HG02571 (cell line): Measurements from ENCODE around the gene SMARCE1.
A peak's percentile ranks its signal among the peaks of the same experiment; 100 is the strongest.

Source experiments
- ATAC-seq: cut with Tn5 transposase; IDR thresholded peaks from one replicate; pipeline ENCODE4 v1.9.1; 2021; ENCODE audit warnings: mild to moderate bottlenecking, moderate library complexity; ENCODE audit not compliant: unreplicated experiment

The SMARCE1 gene

GRCh38 chr17:40647624-40648383 is at the start of gene SMARCE1:
Gene SMARCE1, minus strand, starts transcription at chr17:40647818. Its CDS starts 2,016 bp downstream, at chr17:40645802.
- peak; percentile 66 for ATAC-seq

DNA sequence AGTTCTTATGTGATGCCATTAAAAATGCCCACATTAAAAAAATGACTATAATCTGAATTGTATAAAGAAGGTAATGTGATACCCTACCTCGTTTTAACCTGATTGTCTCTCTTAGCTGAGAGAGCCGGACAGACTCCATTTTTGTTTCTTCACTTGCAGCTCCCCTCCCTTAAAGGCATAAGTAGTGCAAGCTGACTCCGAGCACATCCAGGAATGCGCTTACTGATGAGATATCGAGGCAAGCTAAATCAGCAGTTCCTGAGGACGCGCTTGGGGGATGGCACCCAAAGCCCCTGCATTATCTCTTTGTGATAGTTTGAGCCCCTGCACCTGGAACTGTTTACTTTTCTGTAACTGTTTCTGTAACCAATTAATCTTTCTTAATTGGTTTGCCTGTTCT is 49.7 kb upstream of the SMARCE1 start:
- no peak for ATAC-seq

DNA sequence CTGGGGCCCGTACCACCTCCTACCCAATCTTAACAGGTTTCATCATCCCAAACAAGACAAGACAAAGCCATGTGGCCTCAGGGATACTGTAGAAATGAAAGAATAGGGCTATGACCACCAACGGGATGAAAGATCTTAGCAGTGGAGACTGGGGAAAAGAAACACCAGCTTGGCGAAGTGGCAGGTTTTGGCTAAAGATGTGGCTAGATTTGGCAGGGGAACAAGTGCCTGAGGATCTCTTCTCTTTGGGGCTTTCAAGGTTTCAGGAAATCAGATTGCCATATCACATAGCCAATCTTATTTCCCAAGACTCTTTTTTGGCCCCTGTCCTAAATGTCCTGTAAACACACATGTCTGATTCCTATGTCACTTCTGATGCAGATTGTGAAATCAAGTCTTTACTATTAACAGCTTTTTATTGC is 49.0 kb upstream of the SMARCE1 start:
- ATAC-seq = no peak

DNA sequence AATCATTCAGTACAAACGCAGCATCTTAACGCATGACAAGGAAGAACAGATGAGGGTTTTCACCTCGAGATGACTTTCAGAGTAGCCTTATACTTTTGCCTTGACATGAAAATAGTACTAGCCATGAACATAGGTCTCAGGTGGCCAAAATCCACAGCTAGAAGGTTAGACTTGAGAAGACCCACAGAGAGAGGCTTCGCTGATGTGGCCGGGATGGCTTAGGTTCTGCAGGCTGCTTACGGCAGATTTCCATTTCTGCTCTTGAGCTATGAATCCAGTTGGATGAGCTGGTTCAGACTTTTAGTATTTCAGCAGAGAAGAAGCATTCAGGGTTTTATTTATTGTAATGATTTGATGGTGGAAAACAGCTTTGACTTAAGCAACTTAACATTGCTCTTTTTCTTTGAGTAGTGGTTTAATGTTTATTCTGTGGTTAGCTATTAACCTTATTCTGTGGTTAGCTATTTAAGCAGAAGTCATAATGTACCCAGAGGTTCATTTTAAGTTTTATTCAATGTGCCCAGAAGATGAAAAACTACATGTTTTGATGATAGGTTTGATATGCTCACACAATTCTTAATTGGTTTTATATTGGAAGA is 48.4 kb upstream of the SMARCE1 start:
- ATAC-seq = no peak

DNA sequence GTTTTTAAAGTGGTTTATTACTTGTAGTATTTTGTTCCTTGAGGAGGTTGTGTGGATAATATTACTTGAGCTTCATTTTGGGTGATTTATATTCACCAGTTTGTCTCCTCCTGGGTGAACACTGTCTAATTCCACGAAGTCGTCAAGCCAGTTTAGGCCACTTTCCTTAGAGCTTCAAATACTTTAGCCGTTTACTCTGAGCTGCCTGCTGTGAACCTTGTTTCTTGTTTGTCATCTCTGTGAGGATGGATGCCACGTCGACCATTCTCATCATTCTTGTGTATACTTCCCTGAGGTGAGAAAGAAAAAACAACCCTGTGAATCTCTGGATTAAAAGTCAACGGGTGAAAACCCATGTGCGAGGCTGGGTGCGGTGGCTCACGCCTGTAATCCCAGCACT is 47.0 kb upstream of the SMARCE1 start:
- no peak for ATAC-seq

GRCh38 chr17:40687106-40687505 is 39.5 kb upstream of the SMARCE1 start:
- ATAC-seq = no peak

GRCh38 chr17:40686192-40686591 is 38.6 kb upstream of the SMARCE1 start:
- no peak for ATAC-seq

GRCh38 chr17:40680998-40681397 is 33.4 kb upstream of the SMARCE1 start:
- ATAC-seq = no peak

GRCh38 chr17:40679523-40679907 is 31.9 kb upstream of the SMARCE1 start:
- ATAC-seq = no peak

DNA sequence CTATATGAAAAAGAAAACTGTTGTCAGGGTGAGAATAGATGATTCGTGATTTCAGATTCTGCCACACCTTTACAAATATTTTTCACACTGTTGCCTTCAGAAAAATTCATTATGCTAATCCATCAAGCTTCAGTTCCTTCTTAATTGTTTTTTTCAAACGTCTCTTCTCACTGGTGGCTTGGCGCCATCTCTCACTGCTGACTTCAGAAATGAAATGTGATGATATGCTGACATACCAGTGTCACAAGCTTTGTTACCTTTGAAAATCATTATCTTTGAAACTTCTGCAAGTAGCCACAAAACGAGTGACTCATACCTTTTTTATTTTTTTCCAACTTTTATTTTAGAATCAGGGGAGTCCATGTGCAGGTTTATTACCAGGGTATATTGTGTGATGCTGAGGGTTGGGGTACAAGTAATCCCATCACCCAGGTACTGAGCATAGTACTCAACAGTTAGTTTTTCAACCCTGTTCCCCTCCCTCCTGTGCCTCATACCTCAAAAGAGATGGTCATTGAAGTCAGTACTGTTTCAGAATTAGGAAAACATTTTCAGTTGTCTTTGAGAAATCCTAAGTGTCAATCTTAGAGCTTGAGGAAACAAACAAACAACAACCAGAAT is 31.4 kb upstream of the SMARCE1 start:
- ATAC-seq = no peak

- no peak for ATAC-seq
Measured at GRCh38 chr17:40675905-40676304, 28.3 kb upstream of the SMARCE1 start.

GRCh38 chr17:40672654-40673053 is 25.0 kb upstream of the SMARCE1 start:
- no peak for ATAC-seq

GRCh38 chr17:40671282-40671681 is 23.7 kb upstream of the SMARCE1 start:
- ATAC-seq = no peak

GRCh38 chr17:40666331-40666730 is 18.7 kb upstream of the SMARCE1 start:
- ATAC-seq = no peak

- no peak for ATAC-seq
Measured at GRCh38 chr17:40664582-40665333, 17.1 kb upstream of the SMARCE1 start, which contains the start of gene KRT222. Gene KRT222, minus strand, starts transcription at chr17:40665177. Its CDS starts 78 bp downstream, at chr17:40665099.

DNA sequence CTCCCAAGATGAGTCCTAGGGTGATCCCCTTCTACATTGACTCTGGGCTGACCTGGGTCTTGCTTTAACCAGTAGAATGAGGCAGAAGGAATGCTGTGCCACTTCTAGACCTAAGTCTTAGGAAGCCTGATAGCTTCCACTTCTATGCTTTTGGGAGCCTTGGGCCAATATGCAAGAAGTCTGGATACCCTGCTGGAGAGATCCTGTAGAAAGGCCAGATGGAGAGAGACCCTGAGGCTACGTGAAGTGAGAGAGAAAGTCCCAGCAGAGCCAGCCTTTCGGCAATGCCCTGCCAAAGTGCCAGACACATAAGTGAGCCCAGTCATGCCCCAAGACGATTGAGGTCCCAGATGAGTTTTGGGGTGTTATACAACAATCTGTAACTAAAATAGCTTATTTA is 15.6 kb upstream of the SMARCE1 start:
- no peak for ATAC-seq

DNA sequence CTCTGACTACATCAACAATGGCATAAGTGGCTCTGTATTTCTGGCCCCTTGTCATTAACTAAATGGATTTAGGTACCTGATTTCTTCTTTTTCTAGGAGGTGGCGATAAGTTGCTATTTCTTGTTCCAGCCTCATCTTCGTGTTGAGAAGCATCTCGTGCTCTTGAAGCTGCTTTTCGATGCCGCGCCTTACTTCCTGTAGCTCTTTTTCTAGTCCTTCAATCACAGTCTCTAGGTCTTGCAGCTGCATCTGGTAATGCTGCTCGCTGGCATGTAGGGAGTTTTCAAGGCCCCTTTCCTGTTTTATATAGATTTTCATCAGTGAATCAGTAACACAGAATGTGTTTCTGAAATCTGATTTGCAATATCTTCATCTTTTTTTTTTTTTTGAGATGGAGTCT is 12.3 kb upstream of the SMARCE1 start:
- ATAC-seq = no peak

DNA sequence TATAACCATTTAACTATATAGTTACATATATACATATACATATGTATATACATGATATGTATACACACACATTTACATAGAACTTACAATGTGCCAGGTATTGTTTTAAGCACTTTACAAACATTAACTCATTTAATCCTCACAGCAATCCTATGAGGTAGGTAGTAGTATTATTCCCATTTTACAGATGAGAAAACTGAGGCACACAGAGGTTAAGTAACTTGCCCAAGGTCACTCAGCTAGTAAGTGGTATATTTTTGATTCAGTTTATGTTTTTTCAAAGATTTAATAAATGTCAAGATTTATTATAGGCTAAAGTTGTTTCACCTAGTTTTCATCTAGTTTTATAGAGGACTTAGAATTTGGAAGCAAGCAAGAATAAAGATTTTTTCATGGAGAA is 10.8 kb upstream of the SMARCE1 start:
- ATAC-seq = no peak

DNA sequence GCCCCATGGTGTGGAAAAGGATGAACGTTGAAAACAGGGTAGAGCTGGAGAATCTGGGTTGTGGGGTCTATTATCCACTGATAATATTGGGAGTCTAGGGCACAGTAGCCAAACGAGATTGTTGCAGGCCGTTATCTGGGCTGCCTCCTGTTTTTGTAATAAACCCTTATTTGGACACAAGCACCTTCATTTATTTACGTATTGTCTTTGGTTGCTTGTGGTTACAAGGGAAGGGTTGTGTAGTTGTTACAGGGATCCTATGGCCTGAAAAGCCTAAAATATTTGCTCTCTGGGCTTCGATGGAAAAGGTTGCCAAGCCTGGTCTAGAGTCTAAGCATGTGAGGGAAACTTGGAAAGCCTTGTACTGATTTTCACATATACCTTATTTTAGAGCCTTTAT is 4.3 kb upstream of the SMARCE1 start:
- ATAC-seq = no peak

DNA sequence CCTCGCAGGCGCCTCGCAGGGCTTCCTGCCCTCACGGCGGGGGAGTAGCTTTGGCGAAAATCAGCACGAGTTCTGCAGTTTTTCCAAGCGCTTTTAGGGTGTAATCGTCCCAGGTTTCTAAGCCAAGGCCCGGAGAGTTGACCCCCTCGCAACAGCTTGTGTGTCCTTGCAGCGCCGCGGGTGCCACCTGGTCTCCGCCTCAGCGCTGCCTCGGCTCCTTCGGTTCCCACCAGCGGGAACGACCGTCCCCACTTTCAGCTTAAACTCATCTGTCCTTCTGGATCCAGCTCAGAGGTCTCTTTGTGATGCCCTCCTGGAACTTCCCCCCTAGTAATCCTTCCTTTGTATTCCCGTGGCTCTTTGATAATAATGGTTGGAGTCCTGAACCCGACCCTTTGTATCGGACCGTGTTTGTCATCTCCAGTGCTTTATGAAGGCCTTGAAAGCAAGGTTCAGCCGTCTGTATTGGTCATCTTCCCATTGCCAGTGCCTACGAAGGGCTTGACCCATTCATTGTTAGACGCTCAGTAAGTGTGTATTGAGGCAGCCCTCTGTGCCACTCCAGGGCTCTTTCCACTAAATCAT is 858 bp upstream of the SMARCE1 start:
- ATAC-seq = no peak
